Measurements from ENCODE around the gene LZTFL1. TPM values are rescaled to one million over a fixed set of nuclear protein-coding genes. Genes with fewer than 3 reads are reported as not detected.

LZTFL1 gene, protein sequence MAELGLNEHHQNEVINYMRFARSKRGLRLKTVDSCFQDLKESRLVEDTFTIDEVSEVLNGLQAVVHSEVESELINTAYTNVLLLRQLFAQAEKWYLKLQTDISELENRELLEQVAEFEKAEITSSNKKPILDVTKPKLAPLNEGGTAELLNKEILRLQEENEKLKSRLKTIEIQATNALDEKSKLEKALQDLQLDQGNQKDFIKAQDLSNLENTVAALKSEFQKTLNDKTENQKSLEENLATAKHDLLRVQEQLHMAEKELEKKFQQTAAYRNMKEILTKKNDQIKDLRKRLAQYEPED
- total RNA-seq: 1 to 10 TPM; 8.6 to 9.1 TPM
- long read RNA-seq, full-length matches to known transcripts: 7 of 9 reads
- long read RNA-seq, partial matches to known transcripts: 0 of 9 reads
- long read RNA-seq, other reads (novel, unspliced or antisense): 2 of 9 reads

- DNase-seq: peak; percentile 94
- peak; percentile 98 to 100 for ATAC-seq
- intact Hi-C loops (cut with DNase I): no loop called here
These were observed at the start of gene LZTFL1 for GRCh38 chr3:45841757-45842491. Gene LZTFL1 (minus strand): TSS chr3:45842119. CDS start chr3:45841991, 128 bp downstream.

DNA sequence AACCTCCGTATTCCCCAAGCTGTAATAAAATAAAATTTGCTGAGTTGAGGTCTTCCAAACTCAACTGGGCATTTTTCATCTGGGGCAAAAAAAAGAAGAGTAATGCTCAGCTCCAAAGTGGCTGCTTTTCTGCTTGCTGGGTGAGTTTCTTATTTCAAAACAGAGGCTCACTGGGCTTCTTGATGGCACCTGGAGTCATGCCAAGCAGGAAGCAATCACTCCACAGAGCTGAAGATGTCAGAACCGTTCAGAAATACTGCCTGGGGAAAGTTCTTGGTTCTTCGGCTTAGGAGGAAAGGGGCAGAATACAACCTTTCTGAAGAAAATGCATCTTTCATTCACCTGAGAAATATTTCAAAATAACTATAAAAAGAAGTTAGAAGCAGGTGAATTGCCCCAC is 48.5 kb upstream of the LZTFL1 start:
- intact Hi-C loops (cut with DNase I): no loop called here

GRCh38 chr3:45889337-45889736 is 47.4 kb upstream of the LZTFL1 start:
- no peak for ATAC-seq
- intact Hi-C loops (cut with DNase I): no loop called here
- DNase-seq: no peak

More for the DNA sequence above, 48.5 kb upstream of the LZTFL1 start:
- ATAC-seq (no peak), DNase-seq (no peak)

- intact Hi-C loops (cut with DNase I): no loop called here
- no peak for ATAC-seq
- DNase-seq: no peak
These were observed 46.0 kb upstream of the LZTFL1 start for GRCh38 chr3:45887759-45888511.

- ATAC-seq: no peak
- DNase-seq: no peak
- intact Hi-C loops (cut with DNase I): no loop called here
These were observed 45.4 kb upstream of the LZTFL1 start for GRCh38 chr3:45887285-45887684.

GRCh38 chr3:45885979-45886705 is 44.2 kb upstream of the LZTFL1 start, which contains the start of gene CCR9:
Gene CCR9 (plus strand): TSS chr3:45886543. CDS start chr3:45894934, 8,391 bp downstream.
- DNase-seq (no peak), ATAC-seq (no peak)
- intact Hi-C loops (cut with DNase I): no loop called here

DNA sequence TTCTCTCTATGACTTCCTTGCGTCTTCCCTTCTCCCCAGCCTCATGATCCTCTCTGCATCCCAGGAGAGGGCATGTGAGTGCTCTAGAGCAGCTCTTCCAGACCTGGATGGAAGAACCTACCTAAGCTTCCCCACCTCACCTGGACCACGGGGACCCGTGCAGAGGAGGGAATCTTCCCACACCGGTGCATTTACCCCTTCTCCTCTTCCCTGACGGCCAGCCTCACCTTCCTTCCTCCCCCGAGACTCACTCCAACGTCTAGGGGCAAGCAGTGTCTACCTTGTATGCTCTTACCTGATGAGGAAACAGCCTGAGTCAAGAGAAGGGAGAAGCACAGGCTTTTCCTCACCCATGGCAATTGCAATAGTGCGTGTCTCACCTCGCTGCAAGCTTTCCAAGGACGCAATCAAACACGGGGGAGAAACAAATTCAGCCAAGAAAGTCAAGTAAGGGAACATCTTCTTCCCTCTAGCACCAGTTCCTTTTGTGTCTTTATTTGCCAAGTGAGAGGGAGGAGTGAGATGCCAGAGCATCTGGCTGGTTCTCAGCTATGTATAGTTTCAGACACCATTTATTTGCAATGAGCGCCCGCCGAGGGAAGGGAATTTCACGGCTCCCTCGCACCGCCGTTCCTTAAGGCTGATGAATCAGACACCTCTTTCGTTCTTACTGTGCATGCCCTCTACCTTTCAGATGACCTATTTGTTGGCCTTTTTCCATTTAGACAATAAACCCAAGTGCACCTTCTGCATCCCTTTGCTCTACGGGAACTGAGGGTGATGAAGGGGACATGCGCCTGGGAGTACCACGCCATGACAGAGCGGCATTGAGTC is 42.7 kb upstream of the LZTFL1 start:
- intact Hi-C loops (cut with DNase I): no loop called here
- peak in 1 of 2 donors; percentile 17 for ATAC-seq

DNA sequence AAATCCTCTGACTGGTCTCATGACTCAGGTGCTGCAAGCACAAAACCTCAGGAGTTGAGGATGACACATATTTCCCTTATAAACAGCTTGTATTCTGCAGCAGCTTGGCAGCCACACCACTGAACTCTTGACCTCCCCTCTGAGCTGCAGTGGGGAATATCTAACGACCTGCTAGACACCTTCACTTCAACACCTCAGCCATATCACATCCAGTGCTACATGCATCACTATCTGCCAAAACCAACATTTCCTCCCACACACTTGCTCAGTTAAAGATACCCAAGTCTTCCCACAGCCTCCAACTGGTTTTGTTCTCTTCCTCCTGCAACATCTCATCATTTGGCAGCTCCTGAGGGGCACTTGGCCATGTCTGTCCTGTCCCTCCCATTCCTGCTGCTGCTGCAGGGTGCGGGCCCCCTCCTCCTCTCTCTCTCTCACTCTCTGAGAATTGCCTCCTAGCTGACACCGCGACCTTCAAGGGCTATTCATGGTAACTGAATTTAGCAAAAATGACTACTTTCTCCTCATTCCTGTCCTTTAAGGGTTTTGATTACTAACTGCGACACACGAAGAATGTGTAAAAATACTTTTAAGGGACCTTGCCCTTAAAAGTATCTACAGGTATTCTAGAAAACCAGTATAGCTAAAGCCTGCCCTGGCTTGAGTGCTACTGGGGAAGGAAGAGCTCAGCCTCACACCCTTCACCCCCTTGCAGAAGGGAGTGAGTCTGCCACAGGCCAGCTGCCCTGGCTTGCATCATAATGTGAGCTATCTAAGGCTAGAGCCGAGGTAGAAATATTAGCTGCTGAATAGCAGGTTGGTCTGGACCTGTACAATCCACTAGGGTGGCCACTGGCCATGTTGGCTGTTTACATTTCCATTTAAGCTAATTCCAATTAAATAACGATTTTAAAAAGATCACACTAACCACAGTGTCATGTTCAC is 39.4 kb upstream of the LZTFL1 start:
- ATAC-seq: peak; percentile 87 to 95
- peak; percentile 23 for DNase-seq
- intact Hi-C loops (cut with DNase I): no loop called here

More for the DNA sequence above, 42.7 kb upstream of the LZTFL1 start:
- DNase-seq: no peak

DNA sequence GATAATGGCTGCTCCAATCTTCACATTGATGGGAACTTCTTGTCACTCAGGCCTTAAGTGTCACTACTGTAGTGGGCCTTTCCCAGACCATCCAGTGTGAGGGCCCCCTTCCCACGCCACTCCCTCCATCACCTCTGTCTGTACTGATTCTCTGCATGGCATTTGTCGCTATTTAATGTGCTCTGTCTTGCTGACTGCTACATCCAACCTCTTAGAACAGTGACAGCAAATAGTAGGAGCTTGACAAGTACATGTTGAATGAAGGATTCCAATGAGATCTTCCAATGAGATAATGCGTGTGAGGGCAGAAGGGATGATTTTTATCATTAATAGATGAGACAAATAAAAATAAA is 38.8 kb upstream of the LZTFL1 start:
- DNase-seq (no peak), ATAC-seq (peak in 1 of 2 donors; percentile 40)
- intact Hi-C loops (cut with DNase I): no loop called here

DNA sequence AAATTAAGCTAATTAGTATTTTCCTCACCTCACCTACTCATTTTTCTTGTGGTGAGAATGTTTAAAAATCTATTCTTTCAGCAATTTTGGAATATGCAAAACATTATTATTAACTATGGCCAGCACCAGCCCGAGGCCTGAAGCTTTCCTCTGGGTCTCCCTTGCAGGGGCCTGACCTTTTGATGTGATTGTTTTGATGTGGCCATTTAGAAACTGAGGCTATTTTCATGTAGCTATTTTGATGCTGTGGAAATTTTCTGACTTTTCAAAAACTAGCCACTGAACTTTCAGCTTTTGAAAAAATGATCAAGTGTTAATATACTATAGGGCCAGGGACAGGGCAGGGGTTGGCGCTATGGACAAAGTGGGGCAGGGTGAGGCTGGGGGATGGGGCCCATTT is 36.2 kb upstream of the LZTFL1 start:
- intact Hi-C loops (cut with DNase I): no loop called here
- DNase-seq (no peak), ATAC-seq (no peak)

DNA sequence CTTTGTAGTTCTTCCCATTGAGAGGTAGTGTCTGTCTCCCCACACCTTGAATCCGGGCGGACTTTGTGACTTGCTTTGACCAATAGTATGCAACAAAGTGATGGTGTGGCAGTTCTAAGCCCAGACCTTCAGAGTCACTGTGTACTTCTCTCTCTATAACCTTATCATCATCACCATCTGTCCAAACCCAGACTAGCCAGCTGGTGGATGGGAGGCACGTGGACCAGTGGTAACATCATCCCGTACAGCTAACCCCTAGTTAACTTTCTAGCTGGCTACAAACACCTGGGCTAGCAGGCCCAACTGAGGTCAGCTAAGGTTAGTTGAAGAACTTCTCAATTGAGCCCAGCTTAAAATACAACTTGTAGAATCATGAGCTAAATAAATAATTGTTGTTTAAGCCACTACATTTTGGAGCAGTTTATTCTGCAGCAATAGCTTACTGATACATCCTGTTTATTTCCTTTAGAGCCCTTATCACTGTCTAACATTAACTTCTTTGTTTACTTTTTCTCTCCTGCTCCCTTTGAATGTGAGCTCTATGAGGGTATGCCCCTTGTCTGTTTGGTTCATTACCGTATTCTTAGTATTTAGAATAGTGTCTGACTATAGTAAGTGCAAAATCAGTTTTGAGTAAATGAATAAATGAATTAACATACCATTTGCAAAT is 32.9 kb upstream of the LZTFL1 start:
- ATAC-seq (no peak), DNase-seq (no peak)
- intact Hi-C loops (cut with DNase I): no loop called here

DNA sequence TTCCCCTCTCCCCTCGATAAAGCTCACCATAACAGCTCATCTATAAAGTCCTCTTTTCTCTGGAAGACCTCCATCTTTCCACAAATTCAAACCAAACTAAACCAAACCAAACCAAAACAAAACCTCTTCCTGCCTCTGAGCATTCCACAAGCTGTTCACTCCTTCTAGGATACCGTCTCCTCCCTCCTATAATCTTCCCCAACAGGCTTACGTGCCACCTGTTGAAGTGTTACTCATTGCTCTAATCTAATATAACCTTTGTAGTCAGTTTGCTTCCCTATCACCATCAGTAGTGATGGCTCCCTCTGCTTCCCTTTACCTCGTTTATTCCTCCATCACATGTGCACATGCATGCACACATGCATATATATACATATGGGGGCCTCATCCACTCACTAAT is 31.7 kb upstream of the LZTFL1 start:
- ATAC-seq: no peak
- intact Hi-C loops (cut with DNase I): no loop called here

DNA sequence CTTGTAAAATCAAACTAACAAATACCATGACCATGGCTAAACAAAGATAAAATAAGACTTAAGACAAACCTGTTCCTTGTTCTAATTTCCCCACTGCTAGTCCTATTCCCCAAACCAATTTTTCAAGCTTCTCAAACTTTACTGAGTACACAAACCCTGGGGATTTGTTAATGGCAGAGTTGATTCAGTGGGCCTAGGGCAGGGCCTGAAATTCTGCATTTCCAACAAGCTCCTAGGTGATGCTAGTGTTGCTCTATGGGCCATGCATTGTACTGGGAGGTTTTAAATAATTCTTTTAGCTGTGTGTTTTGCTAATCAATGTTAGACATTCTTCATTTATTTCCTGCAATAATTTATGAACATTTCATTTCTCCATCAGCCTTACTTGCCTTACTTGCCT is 31.1 kb upstream of the LZTFL1 start:
- ATAC-seq (no peak), DNase-seq (no peak)
- intact Hi-C loops (cut with DNase I): no loop called here

More for the DNA sequence above, 31.7 kb upstream of the LZTFL1 start:
- no peak for DNase-seq

DNA sequence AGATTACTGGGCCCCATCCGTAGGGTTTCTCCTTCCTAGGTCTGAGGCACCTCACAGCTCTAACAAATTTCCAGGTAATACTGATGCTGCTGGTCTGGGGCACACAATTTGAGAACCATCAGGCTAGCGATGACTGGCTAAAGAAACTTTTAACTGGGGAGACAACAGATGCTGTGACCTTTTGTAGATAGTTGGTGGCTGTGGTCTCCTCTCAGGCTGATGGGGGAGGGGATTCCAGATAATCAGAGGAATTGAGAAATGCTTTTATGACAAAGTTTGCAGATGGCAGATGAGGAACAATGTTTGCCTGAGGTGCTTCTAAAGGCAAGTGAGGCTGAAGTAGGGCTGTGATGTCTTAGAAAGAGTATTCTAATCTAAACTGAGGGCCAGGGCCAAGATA is 30.6 kb upstream of the LZTFL1 start:
- intact Hi-C loops (cut with DNase I): no loop called here
- DNase-seq: no peak

GRCh38 chr3:45871780-45872179 is 29.9 kb upstream of the LZTFL1 start:
- no peak for ATAC-seq
- intact Hi-C loops (cut with DNase I): no loop called here
- no peak for DNase-seq

More for the DNA sequence above, 30.6 kb upstream of the LZTFL1 start:
- ATAC-seq: no peak

- intact Hi-C loops (cut with DNase I): no loop called here
- DNase-seq (no peak), ATAC-seq (peak in 1 of 2 donors; percentile 34)
These were observed 28.2 kb upstream of the LZTFL1 start for GRCh38 chr3:45870099-45870498.

- DNase-seq (no peak), ATAC-seq (no peak)
- intact Hi-C loops (cut with DNase I): no loop called here
These were observed 27.7 kb upstream of the LZTFL1 start for GRCh38 chr3:45869638-45870037.
